AG04449 (cell line): ENCODE data around the gene ZNF672.
"Not testable (repeated sequence)": the region's sequence is repeated elsewhere in the genome, so short reads cannot be mapped to it uniquely, and the experiment has no call there.

ENCODE experiments used
- CTCF ChIA-PET: fragments of 350-600 bp; formaldehyde crosslinking; extraction: SDS; loops from one replicate; lab custom pipeline; 2021; ENCODE audit warnings: antibody characterized with exemption; lab: Yijun Ruan, JAX
- POLR2A ChIA-PET: fragments of 400-600, 350-600 bp; formaldehyde crosslinking; extraction: SDS; loops from one replicate; lab custom pipeline; 2020; ENCODE audit warnings: antibody characterized with exemption, inconsistent platforms; lab: Yijun Ruan, JAX
- DNase-seq: peaks from one replicate; pipeline ENCODE4 v3.0.0-alpha.2; 2010; ENCODE audit warnings: low read depth, low spot score
- H3K4me3 ChIP-seq: 2 replicates; pipeline ENCODE4 v1.5.1; 2011; ENCODE audit warnings: low read depth, mild to moderate bottlenecking, control low read depth, low read length
- CTCF ChIP-seq: IDR thresholded peaks from one replicate; pipeline ENCODE4 v1.5.1; 2011; ENCODE audit warnings: mild to moderate bottlenecking, moderate library complexity, low read length, control low read depth, inconsistent platforms; ENCODE audit not compliant: insufficient read depth; ENCODE audit errors: missing control alignments

Gene ZNF672

GRCh38 chr1:248798791-248799190, 39.2 kb upstream of the ZNF672 start:
- POLR2A ChIA-PET, result no interaction called here

GRCh38 chr1:248800459-248800858, 37.6 kb upstream of the ZNF672 start:
- CTCF ChIA-PET, result no interaction called here
- POLR2A ChIA-PET, result no interaction called here
- no peak for DNase-seq

More at GRCh38 chr1:248798791-248799190, 39.2 kb upstream of the ZNF672 start:
- CTCF ChIA-PET, result interaction anchor here (1.2 kb wide), 1 partner anchor 8 kb away, joined by 3 read pairs; no protein-coding TSS in a partner anchor
- H3K4me3 ChIP-seq, result no peak overlapping the region
- no peak for DNase-seq
- no peak for TF ChIP-seq CTCF

GRCh38 chr1:248802454-248802853, 35.6 kb upstream of the ZNF672 start:
- no peak overlapping the region for H3K4me3 ChIP-seq
- DNase-seq, result no peak
- TF ChIP-seq CTCF, result no peak
- ChIA-PET CTCF (no interaction called here), POLR2A (no interaction called here)

More at GRCh38 chr1:248800459-248800858, 37.6 kb upstream of the ZNF672 start:
- no peak for TF ChIP-seq CTCF
- no peak overlapping the region for H3K4me3 ChIP-seq

- DNase-seq, H3K4me3 ChIP-seq, CTCF ChIA-PET, POLR2A ChIA-PET: not testable (repeated sequence)
These were observed 34.5 kb upstream of the ZNF672 start for GRCh38 chr1:248803501-248803900.

- no peak overlapping the region for H3K4me3 ChIP-seq
- ChIA-PET CTCF (interaction anchor here (0.8 to 4.5 kb wide), 7 partner anchors 11 to 562 kb away, joined by 3 to 19 read pairs (median 4); no protein-coding TSS in a partner anchor), POLR2A (no interaction called here)
- TF ChIP-seq CTCF, result no peak
- DNase-seq, result no peak
These were observed 33.0 kb upstream of the ZNF672 start for GRCh38 chr1:248804771-248805681.

GRCh38 chr1:248805876-248806275, 32.1 kb upstream of the ZNF672 start:
- no peak overlapping the region for H3K4me3 ChIP-seq
- no peak for TF ChIP-seq CTCF
- CTCF ChIA-PET, result interaction anchor here (1.2 to 4.5 kb wide), 4 partner anchors 11 to 184 kb away, joined by 3 to 19 read pairs (median 10); no protein-coding TSS in a partner anchor
- DNase-seq, result no peak
- POLR2A ChIA-PET, result no interaction called here
